ENCODE measurements around the gene METTL15. TPM values are rescaled to one million over a fixed set of nuclear protein-coding genes. Genes with fewer than 3 reads are reported as not detected.
"Not testable (repeated sequence)": the region's sequence is repeated elsewhere in the genome, so short reads cannot be mapped to it uniquely, and the experiment has no call there.

Gene METTL15
- total RNA-seq, 1 donor from 2014 or later: 11.3 TPM

DNA sequence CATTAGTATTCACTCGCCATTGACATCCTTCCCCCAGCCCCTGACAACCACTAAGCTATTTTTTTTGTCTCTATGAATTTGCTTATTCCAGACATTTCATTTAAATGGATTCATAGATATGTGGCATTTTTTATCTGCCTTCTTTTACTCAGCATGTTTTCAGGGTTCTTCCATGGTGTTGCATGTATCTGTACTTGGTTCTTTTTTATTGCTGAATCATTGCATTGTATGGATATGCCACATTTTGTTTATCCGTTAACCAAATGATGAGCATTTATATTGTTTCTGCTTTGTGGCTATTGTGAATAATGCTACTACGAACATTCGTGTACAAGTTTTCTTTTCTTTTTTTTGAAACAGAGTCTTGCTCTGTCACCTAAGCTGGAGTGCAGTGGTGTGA, 5.9 kb downstream of the METTL15 start:
- Histone ChIP-seq H3K4me3 (ENCODE audit: low read depth, low read length) (no peak overlapping the region), H3K27me3 (ENCODE audit: control insufficient read depth, insufficient read depth, low read length) (no peaks in the 10 kb centered on the region), H3K36me3 (ENCODE audit: control insufficient read depth, insufficient read depth, low read length) (peaks cover 3% of the 10 kb centered on the region)
- no peak for FAIRE-seq
- TF ChIP-seq, protein P1, sequence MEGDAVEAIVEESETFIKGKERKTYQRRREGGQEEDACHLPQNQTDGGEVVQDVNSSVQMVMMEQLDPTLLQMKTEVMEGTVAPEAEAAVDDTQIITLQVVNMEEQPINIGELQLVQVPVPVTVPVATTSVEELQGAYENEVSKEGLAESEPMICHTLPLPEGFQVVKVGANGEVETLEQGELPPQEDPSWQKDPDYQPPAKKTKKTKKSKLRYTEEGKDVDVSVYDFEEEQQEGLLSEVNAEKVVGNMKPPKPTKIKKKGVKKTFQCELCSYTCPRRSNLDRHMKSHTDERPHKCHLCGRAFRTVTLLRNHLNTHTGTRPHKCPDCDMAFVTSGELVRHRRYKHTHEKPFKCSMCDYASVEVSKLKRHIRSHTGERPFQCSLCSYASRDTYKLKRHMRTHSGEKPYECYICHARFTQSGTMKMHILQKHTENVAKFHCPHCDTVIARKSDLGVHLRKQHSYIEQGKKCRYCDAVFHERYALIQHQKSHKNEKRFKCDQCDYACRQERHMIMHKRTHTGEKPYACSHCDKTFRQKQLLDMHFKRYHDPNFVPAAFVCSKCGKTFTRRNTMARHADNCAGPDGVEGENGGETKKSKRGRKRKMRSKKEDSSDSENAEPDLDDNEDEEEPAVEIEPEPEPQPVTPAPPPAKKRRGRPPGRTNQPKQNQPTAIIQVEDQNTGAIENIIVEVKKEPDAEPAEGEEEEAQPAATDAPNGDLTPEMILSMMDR (IDR thresholded peaks at IDR 0.05; ENCODE audit: insufficient read depth, low read length, severe bottlenecking): no peak
- no peak for DNase-seq (ENCODE audit: low read depth)

DNA sequence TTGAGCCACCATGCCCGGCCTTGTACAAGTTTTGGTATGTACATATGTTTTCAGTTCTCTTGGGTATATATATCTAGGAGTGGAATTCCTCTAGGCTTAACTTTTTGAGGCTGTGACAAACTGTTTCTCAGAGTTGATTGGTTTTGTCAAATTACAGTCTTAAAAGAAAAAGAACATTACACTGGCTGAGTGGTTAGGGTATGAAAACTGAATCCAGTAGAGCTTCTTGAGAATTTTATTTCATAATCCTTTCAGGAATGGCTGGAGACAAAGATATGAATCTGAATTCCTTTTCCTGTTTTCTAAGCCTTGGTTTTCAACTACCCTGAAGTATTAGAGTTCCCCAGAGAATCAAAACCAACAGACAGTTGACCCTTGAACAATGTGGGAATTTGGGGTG, 6.5 kb downstream of the METTL15 start:
- no peak for FAIRE-seq

DNA sequence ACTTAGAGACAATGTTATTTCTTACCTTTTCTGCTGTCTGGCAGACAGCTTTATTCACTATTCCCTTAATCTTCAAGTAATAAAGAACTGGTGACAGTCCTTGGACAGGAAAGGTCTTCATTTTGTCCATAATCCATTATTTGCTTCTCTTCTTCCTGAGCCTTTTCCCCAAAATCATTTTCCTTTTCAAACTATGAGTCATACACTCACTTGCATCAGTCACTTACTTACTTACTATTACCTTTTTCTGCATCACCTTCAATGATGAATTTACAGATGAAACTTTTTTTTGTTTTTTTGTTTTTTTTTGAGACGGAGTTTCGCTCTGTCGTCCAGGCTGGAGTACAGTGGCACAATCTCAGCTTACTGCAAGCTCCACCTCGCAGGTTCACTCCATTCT, 9.5 kb downstream of the METTL15 start:
- no peak for FAIRE-seq
- peaks cover 3% of the 10 kb centered on the region for H3K36me3 ChIP-seq (ENCODE audit: control insufficient read depth, insufficient read depth, low read length)

More for the DNA sequence above, 6.5 kb downstream of the METTL15 start:
- TF ChIP-seq, protein P1 (IDR thresholded peaks at IDR 0.05; ENCODE audit: insufficient read depth, low read length, severe bottlenecking): no peak
- H3K36me3 ChIP-seq (ENCODE audit: control insufficient read depth, insufficient read depth, low read length): peaks cover 3% of the 10 kb centered on the region
- DNase-seq (ENCODE audit: low read depth): no peak
- no peak overlapping the region for H3K4me3 ChIP-seq (ENCODE audit: low read depth, low read length)
- H3K27me3 ChIP-seq (ENCODE audit: control insufficient read depth, insufficient read depth, low read length): no peaks in the 10 kb centered on the region

DNA sequence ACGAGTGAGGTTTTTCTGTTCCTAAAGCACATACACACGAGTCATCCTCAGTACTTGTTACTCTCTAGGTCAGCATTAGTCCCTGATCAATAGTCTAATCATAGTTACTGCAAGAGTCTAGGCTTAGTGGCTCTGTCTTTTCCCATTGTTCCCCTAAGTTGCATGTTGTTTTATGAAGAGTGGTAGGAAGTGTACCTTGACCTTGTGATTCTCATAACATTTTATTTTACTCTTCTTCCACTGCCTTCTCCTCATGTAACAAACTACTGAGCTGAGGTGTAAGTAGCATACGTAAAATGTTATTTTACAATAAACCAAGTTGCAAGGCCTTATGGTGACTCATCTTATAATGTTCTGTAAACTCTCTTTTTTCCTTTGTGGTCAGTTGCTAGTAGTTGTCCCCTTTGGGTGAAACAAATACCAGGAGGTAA, 15.0 kb downstream of the METTL15 start:
- no peak for DNase-seq (ENCODE audit: low read depth)
- Histone ChIP-seq H3K4me3 (ENCODE audit: low read depth, low read length) (no peak overlapping the region), H3K36me3 (ENCODE audit: control insufficient read depth, insufficient read depth, low read length) (no peaks in the 10 kb centered on the region), H3K27me3 (ENCODE audit: control insufficient read depth, insufficient read depth, low read length) (no peaks in the 10 kb centered on the region)
- TF ChIP-seq, protein P1 (IDR thresholded peaks at IDR 0.05; ENCODE audit: insufficient read depth, low read length, severe bottlenecking): no peak
- no peak for FAIRE-seq

More for the DNA sequence above, 9.5 kb downstream of the METTL15 start:
- Histone ChIP-seq H3K27me3 (ENCODE audit: control insufficient read depth, insufficient read depth, low read length) (no peaks in the 10 kb centered on the region), H3K4me3 (ENCODE audit: low read depth, low read length) (no peak overlapping the region)
- TF ChIP-seq, protein P1 (IDR thresholded peaks at IDR 0.05; ENCODE audit: insufficient read depth, low read length, severe bottlenecking): no peak
- no peak for DNase-seq (ENCODE audit: low read depth)

DNA sequence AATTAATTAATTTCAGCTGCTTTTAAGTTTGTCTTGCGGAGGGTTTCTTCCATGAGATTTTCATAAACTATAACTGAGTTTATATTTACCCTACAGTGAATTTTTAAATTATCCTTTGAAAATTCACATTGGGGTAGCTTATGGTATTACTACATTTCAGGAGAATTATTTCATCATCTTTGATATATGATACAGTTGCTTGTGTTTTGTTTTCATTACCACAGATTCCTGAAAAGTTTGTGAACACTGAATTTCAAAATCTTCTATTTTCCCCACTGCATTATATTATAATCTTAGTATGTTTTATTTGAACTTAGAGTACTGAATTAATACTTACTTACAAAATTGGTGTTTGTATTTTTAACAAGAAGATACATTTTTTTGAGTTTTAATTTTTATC, 24.4 kb downstream of the METTL15 start:
- TF ChIP-seq, protein P1 (IDR thresholded peaks at IDR 0.05; ENCODE audit: insufficient read depth, low read length, severe bottlenecking): no peak
- no peak for DNase-seq (ENCODE audit: low read depth)
- Histone ChIP-seq H3K4me3 (ENCODE audit: low read depth, low read length) (no peak overlapping the region), H3K27me3 (ENCODE audit: control insufficient read depth, insufficient read depth, low read length) (no peaks in the 10 kb centered on the region), H3K36me3 (ENCODE audit: control insufficient read depth, insufficient read depth, low read length) (peaks cover 1% of the 10 kb centered on the region)
- no peak for FAIRE-seq

GRCh38 chr11:28133146-28133545, 25.0 kb downstream of the METTL15 start:
- Histone ChIP-seq H3K27me3 (ENCODE audit: control insufficient read depth, insufficient read depth, low read length) (no peaks in the 10 kb centered on the region), H3K36me3 (ENCODE audit: control insufficient read depth, insufficient read depth, low read length) (peaks cover 1% of the 10 kb centered on the region), H3K4me3 (ENCODE audit: low read depth, low read length) (no peak overlapping the region)
- DNase-seq (ENCODE audit: low read depth) (no peak), FAIRE-seq (no peak)
- TF ChIP-seq, protein P1 (IDR thresholded peaks at IDR 0.05; ENCODE audit: insufficient read depth, low read length, severe bottlenecking): no peak

DNA sequence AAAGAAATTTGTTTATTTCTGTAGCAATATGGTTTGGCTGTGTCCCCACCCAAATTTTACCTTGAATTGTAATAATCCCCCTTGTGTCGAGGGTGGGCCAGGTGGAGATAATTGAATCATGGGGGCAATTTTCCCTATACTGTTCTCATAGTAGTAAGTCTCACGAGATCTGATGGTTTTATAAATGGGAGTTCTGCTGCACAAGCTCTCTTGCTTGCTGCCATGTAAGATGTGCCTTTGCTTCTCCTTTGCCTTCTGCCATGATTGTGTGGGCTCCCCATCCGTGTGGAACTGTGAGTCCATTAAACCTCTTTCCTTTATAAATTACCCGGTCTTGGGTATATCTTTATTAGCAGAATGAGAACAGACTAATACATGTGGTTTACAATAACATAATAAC, 28.0 kb downstream of the METTL15 start:
- H3K27me3 ChIP-seq (ENCODE audit: control insufficient read depth, insufficient read depth, low read length); H3K36me3 ChIP-seq (ENCODE audit: control insufficient read depth, insufficient read depth, low read length); DNase-seq (ENCODE audit: low read depth); H3K4me3 ChIP-seq (ENCODE audit: low read depth, low read length); FAIRE-seq: not testable (repeated sequence)

Measured in bronchial epithelial cell (primary cell).